Ishikawa (cell line): ENCODE data around the gene BSDC1.
A peak's percentile ranks its signal among the peaks of the same experiment; 100 is the strongest.

Experiments
- CEBPB ChIP-seq: IDR thresholded peaks from 2 replicates; pipeline ENCODE4 v1.6.1; 2012
- CREB1 ChIP-seq: IDR thresholded peaks from 2 replicates; pipeline ENCODE4 v1.6.1; 2012; ENCODE audit warnings: low read depth
- EGR1 ChIP-seq: IDR thresholded peaks from 2 replicates; pipeline ENCODE4 v1.6.1; 2012
- EP300 ChIP-seq: IDR thresholded peaks from 2 replicates; pipeline ENCODE4 v1.6.1; 2012; ENCODE audit warnings: borderline replicate concordance
- FOXM1 ChIP-seq: IDR thresholded peaks from 2 replicates; pipeline ENCODE4 v1.6.1; 2012; ENCODE audit warnings: low read depth, borderline replicate concordance
- MAX ChIP-seq: IDR thresholded peaks from 2 replicates; pipeline ENCODE4 v1.6.1; 2012
- NFIC ChIP-seq: IDR thresholded peaks from 2 replicates; pipeline ENCODE4 v1.6.1; 2012
- RAD21 ChIP-seq: IDR thresholded peaks from 2 replicates; pipeline ENCODE4 v1.6.1; 2012; ENCODE audit warnings: low read depth
- TAF1 ChIP-seq: IDR thresholded peaks from 2 replicates; pipeline ENCODE4 v1.6.1; 2012; ENCODE audit warnings: low read depth, mild to moderate bottlenecking
- TCF12 ChIP-seq: IDR thresholded peaks from 2 replicates; pipeline ENCODE4 v1.6.1; 2012; ENCODE audit warnings: low read depth
- TEAD4 ChIP-seq: IDR thresholded peaks from 2 replicates; pipeline ENCODE4 v1.6.1; 2012
- YY1 ChIP-seq: IDR thresholded peaks from 2 replicates; pipeline ENCODE4 v1.6.1; 2012; ENCODE audit warnings: low read depth
- ZBTB7A ChIP-seq: IDR thresholded peaks from 2 replicates; pipeline ENCODE4 v1.6.1; 2012; ENCODE audit warnings: low read depth
- TF ChIP-seq, protein P1 (sequence below): IDR thresholded peaks from 2 replicates; pipeline ENCODE4 v1.6.1; 2012; ENCODE audit warnings: low read depth, mild to moderate bottlenecking
- TF ChIP-seq, protein P2 (sequence below): IDR thresholded peaks from 2 replicates; pipeline ENCODE4 v1.6.1; 2012

BSDC1 gene

GRCh38 chr1:32398401-32398800 lies 4.2 kb upstream of the BSDC1 start:
- no peak for TF ChIP-seq CEBPB
- TF ChIP-seq EP300 = no peak
- no peak for TF ChIP-seq CREB1
- TF ChIP-seq NFIC = no peak
- no peak for TF ChIP-seq MAX
- no peak for TF ChIP-seq YY1
- no peak for TF ChIP-seq ZBTB7A
- no peak for TF ChIP-seq TAF1
- no peak for TF ChIP-seq RAD21
- no peak for TF ChIP-seq EGR1
- TF ChIP-seq, protein P1, sequence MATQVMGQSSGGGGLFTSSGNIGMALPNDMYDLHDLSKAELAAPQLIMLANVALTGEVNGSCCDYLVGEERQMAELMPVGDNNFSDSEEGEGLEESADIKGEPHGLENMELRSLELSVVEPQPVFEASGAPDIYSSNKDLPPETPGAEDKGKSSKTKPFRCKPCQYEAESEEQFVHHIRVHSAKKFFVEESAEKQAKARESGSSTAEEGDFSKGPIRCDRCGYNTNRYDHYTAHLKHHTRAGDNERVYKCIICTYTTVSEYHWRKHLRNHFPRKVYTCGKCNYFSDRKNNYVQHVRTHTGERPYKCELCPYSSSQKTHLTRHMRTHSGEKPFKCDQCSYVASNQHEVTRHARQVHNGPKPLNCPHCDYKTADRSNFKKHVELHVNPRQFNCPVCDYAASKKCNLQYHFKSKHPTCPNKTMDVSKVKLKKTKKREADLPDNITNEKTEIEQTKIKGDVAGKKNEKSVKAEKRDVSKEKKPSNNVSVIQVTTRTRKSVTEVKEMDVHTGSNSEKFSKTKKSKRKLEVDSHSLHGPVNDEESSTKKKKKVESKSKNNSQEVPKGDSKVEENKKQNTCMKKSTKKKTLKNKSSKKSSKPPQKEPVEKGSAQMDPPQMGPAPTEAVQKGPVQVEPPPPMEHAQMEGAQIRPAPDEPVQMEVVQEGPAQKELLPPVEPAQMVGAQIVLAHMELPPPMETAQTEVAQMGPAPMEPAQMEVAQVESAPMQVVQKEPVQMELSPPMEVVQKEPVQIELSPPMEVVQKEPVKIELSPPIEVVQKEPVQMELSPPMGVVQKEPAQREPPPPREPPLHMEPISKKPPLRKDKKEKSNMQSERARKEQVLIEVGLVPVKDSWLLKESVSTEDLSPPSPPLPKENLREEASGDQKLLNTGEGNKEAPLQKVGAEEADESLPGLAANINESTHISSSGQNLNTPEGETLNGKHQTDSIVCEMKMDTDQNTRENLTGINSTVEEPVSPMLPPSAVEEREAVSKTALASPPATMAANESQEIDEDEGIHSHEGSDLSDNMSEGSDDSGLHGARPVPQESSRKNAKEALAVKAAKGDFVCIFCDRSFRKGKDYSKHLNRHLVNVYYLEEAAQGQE = no peak
- TF ChIP-seq FOXM1 = no peak
- TF ChIP-seq TEAD4 = no peak
- TF ChIP-seq, protein P2, sequence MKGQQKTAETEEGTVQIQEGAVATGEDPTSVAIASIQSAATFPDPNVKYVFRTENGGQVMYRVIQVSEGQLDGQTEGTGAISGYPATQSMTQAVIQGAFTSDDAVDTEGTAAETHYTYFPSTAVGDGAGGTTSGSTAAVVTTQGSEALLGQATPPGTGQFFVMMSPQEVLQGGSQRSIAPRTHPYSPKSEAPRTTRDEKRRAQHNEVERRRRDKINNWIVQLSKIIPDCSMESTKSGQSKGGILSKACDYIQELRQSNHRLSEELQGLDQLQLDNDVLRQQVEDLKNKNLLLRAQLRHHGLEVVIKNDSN = no peak
- no peak for TF ChIP-seq TCF12

- TF ChIP-seq NFIC = no peak
- TF ChIP-seq CEBPB = no peak
- TF ChIP-seq TEAD4 = no peak
- TF ChIP-seq EP300 = no peak
- TF ChIP-seq, protein P1 = 0 out of 2 replicates have a peak, but pooled peaks have one; percentile 4
- TF ChIP-seq MAX = no peak; the same call in 1 of the 2 replicates
Observed at GRCh38 chr1:32394890-32395432, 720 bp upstream of the BSDC1 start.

GRCh38 chr1:32393832-32394140 lies 455 bp downstream of the BSDC1 start:
- no peak for TF ChIP-seq EP300
- no peak for TF ChIP-seq YY1
- no peak for TF ChIP-seq TCF12
- TF ChIP-seq TEAD4 = no peak
- TF ChIP-seq EGR1 = no peak
- no peak for TF ChIP-seq RAD21
- no peak for TF ChIP-seq CEBPB
- no peak for TF ChIP-seq ZBTB7A
- TF ChIP-seq, protein P1 = no peak
- no peak for TF ChIP-seq FOXM1
- TF ChIP-seq CREB1 = no peak
- TF ChIP-seq, protein P2 = no peak
- TF ChIP-seq MAX = no peak
- TF ChIP-seq NFIC = no peak
- TF ChIP-seq TAF1 = no peak

- TF ChIP-seq CEBPB (no peak), EP300 (no peak)
Observed at GRCh38 chr1:32393136-32393535, 1.1 kb downstream of the BSDC1 start.
